HG02678 (cell line): ENCODE measurements around the gene ZNF236.
"Not testable (repeated sequence)": the region's sequence is repeated elsewhere in the genome, so short reads cannot be mapped to it uniquely, and the experiment has no call there.

Source experiments
- ATAC-seq: cut with Tn5 transposase; IDR thresholded peaks from one replicate; pipeline ENCODE4 v1.9.1; 2021; ENCODE audit warnings: mild to moderate bottlenecking, moderate library complexity; ENCODE audit not compliant: unreplicated experiment

ZNF236 gene

DNA sequence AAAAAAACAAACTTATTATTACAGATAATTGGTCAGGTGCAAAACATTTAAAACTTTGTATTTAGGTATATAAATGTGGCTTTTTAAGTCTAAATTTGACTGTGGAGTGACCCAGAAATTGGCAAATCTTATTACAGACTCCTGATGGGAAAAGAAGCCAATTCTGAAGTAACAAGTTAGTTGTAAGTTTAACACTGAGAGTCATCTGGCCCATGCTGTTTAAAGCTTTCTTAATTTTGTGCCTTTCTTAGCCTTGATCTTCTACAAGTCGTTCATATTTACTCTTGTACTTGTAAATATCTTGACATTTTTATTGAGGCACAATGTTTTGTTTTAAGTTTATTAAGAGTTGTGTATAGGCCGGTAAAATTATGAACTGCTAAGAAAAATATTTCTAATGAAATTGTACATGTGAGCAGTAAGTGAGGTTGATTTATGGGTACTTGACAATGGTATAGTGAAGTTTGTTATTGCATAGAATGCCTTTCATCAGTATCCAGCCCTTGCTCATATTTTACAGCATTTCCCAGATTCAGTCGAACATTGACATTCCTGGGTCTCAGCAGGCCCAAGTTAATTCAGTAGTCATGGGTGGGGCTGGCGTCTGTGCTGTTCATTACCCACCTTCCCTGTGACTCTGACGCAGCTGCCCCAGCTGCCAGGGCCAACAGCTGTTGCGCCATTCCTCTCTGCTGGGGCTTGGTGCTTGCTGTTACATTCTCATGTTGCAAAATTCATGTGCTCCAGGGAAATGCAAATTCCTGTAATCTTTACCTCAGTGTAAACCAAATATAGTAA is 121.4 kb downstream of the ZNF236 start:
- ATAC-seq, result no peak

DNA sequence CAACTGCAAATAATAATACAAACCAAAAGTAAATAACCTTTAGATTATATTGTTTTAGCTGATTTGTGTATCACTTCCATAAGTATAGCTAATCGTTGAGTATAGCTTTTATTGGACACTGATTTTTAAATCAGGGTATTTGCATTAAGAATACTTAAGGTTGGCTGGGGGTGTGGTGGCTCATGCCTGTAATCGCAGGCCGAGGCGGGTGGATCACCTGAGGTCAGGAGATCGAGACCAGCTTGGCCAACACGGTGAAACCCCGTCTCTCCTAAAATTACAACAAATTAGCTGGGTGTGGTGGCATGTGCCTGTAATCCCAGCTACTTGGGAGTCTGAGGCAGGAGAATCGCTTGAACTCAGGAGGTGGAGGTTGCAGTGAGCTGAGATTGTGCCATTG is 122.0 kb downstream of the ZNF236 start:
- not testable (repeated sequence) for ATAC-seq

DNA sequence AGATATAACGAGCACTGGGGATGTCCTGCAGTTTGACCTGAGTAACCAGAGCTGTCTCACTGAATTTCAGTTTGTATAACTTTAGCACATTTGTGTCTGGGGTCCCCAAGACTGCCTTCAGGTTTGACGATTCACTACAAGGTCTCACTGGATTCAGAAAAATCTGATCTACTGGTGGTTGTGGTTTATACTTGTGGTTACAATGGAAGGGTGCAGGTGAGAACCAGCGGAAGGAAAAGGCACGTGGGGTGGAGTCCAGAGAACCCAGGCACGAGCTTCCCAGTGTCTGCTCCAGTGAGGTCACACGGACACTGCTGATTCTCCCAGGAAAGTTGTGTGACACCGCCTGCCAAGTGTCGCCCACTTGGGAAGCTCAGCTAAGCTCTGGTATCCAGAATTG is 126.0 kb downstream of the ZNF236 start:
- no peak for ATAC-seq

DNA sequence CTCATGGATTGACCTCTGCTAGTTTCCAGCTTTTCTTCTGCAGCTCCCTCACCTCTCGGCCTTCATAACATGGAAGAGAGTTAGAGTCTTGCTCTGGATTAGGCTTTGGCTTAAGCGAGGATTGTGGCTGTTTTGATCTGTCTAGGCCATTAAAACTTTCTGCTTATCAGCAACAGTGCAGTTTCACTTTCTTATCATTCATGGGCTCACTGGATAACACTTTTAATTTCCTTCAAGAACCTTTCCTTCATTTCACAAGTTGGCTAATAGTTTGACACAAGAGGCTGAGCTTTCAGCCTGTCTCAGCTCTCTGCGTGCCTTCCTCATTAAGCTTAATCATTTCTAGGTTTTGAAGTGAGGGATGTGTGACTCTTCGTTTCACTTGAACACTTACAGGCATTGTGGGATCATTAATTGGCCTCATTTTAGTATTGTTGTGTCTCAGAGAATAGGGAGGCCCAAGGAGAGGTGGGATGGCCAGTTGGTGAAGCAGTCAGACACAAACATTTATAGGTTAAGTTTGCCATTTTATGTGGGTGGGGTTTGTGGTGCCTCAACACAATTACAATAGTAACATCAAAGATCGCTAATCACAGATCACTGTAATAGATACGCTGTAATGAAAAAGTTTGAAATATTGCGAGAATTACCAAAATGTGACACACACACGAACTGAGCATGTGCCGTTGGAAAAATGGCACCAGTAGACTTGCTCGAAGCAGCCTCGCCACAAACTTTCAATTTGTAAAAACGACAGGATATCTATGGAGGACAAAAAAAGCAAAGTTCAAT is 129.3 kb downstream of the ZNF236 start:
- no peak for ATAC-seq

DNA sequence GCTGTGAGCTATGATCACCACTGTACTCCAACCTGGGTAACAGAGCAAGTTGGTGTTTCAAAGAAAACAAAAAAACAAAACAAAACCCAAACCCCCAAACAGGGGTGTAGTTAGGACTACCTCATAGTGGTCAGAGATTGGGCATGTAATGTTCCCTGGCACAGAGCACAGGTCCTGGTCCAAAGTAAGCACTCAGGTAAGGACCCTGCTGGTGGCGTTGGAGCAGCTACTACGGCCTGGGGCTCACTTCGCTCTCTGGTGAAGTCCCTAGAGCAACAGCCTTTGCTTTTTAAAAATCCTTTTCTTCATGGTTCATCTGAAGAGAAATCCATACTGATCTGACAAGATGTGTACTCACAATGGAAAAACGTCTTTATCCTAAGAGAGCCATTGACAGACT is 130.4 kb downstream of the ZNF236 start:
- no peak for ATAC-seq

DNA sequence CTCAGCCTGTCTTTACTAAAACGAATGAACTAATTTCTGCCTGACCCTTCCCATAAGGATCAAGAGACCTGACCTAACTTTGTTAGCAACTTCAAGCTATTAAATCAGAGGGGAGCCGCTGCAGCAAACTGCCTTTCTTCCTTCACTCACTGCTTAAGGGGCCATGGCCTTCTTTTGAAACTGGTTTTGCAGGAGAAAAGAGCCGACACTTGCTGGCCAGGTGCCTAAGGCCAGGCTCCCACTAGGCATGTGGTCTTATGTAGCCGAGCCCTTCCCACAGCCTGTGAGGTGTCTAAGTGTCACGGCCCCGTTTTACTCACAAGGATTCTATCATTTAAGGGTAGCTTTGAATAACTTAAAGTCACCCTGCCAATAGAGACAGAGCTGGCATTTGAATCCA is 130.8 kb downstream of the ZNF236 start:
- ATAC-seq, result no peak

DNA sequence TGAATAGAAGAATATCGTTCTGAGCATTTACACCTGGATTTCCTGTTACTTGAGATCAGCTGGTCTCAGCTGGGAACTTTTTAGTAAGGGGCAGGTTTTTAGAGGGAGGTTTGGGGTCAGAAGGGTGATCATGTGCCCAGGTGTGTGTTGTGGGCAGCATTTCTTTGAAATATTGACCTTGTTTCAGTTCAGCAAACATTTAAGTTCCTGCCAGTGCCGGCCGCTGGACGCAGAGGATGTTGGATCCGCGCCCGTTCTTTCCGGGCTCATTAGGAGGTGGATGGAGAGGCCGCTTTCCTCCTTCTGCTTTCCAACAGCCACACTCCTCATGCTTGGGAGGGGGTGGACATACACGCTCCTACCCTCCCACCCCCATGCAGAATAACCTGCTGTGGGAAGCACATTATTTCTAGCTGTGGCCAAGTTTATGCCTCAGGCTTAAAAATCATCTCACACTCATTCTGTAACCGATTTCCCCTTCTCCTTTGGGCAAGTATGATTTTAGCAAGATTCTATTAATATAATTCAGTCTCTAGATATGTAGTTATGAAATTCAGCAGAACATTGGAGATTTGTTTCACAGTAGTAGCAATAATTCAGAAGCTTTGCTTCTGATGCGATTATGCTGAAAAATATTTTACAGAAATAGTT is 131.4 kb downstream of the ZNF236 start:
- no peak for ATAC-seq

DNA sequence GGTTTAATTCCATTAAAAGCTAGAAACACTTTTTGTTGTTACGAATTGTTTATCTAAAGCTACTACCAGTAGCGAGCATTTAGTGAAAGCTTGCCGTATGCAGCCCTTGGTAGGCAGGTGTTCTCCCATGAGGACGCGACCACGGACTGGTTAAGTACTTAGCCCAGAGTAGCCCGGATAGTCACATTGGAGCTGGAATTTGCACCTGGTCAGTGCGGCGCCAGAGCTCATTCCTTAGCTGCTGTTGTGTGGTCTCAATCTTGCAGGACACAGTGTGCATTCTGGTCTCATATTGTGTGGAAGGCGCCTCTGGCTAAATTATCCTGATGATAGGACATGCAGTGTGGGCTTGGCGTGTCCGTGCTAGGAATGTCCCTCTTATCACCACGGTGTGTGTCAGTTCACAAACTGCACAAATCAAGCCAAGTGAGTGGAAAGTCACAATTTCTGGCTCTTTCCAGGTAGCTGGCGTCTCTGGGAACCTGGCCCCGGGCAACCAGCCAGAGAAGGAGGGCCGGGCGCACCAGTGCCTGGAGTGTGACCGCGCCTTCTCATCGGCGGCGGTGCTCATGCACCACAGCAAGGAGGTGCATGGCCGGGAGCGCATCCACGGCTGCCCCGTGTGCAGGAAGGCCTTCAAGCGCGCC is 133.3 kb downstream of the ZNF236 start:
- ATAC-seq, result no peak

DNA sequence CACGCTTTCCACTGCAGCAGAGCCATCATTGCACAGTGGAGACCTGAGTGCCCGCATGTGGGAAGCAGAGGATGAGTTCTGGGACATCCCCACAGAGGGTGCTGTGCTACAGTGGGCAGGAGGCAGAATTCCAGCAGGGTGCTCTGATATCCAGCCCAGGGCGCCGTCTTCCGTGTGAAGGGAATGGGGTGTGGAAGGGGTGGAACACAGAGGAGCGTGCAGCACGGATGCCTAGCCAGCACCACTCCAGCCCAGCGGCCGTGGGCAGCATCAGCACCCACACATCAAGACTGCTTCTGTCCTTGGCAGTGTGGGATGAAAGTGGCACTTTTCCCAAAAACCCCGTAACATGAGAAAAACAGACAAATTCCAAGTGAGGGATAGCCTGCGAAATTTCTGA is 134.3 kb downstream of the ZNF236 start:
- no peak for ATAC-seq

DNA sequence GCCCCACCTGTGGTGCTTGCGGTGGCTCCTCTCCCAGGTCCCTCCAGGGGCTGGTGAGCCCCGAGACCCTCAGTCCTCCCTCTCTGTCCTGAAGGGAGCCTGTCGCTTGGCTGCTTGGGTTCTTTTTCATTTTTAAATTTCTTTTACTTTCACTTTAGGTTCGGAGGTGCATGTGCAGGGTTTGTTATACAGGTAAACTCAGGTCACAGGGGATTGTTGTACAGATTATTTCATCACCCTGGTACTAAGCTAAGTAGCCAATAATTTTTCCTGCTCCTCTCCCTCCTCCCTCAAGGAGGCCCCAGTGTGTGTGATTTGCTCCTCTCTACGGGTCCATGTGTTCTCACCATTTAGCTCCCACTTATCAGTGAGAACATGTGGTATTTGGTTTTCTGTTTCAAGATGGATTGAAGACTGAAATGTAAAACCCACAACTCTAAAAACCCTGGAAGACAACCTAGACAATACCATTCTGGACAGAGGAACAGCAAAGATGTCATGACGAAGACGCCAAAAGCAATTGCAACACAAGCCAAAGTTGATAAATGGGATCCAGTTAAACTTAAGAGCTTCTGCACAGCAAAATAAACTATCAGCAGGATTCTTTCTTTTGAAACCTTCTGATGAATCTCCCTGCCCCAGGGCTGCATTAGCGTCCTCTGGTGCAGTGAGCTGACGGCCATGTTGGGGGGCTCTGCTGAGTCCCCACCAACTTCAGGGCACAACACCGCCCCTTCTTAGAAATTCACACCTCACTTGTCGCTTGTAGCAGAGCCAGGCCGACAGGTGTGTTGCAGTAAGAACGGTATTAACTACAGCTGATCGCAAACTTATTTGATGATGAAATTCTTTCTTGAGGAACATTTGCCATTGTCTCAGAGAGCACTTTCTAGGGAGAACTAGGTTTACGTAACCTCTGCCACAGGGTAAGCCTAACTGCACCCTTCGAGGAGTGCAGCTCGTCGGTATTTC is 135.3 kb downstream of the ZNF236 start:
- no peak for ATAC-seq

DNA sequence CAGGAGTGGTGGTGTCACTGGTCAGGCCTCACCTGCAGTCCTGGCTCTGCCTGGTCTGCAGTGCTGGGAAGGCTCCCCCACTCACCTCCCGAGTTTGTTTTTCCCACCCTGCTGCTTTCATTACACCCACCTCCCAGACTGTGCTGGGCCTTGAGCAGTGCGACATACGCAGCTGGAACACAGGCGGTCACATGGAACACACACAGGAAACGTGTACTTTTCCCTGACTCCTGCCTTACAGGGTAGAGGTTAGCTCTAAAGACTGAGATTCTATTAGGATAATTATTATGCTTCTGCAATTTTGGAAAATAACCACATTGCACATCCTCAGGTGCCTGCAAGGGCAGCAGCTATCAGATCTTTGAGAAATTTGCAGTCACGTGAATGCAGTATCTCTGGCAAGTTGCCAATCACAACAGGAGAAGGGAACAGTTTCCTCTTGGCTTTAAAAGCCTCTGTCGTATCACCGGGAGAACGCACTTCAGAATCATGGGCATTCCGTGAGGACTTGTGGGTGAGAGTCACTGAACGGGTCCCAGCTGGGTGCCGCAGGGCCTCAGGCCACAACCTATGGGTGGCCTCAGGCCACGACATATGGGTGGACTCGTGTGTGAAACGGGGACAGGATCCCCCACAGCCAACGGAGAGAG is 136.5 kb downstream of the ZNF236 start:
- no peak for ATAC-seq

DNA sequence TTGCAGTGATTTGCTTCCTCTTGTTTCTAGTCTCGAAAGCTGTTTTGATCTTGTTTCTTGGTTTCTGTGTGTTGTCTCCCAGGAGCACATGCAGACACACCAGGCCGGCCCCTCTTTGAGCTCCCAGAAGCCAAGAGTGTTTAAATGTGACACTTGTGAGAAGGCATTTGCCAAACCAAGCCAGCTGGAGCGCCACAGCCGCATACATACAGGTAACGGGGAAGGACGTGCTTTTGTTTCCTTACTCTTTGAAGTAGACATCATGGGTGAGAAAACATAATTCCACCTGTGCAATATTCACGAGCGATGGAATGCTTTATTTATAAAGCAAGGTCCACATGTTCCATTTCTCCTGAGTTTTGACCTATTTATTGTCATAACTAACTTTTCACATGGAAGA is 137.2 kb downstream of the ZNF236 start:
- ATAC-seq, result no peak

DNA sequence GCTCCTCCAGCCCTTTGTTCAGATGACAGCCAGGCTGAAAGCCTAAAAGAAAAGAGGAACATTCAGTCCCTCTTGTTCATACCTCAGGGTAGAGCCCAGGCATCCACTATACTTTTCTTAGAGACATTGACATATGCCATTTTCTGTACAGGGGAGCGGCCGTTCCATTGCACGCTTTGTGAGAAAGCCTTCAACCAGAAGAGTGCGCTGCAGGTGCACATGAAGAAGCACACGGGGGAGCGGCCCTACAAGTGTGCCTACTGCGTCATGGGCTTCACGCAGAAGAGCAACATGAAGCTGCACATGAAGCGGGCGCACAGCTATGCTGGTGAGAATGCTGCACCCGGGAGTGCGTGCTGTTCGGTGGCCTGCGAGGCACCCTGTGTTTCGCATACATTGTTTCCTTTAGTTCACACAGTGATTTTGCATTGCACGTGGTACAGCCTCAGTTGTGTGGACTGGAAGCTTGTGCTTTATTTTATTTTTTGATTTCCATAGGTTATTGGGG is 138.2 kb downstream of the ZNF236 start:
- no peak for ATAC-seq

DNA sequence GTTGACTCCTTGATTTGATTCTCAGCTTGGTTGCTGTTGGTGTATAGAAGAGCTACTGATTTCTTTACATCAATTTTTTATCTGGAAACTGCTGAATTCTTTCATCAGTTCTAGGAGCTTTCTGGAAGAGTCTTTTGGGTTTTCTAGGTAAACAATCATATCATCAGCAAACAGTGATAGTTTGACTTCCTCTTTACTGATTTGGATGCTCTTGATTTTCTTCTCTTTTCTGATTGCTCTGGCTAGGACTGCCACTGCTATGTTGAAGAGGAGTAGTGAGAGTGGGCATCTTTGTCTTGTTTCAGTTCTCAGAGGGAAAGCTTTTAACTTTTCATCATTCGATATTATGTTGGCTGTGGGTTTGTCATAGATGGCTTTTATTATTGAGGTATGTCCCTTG is 140.5 kb downstream of the ZNF236 start:
- no peak for ATAC-seq

DNA sequence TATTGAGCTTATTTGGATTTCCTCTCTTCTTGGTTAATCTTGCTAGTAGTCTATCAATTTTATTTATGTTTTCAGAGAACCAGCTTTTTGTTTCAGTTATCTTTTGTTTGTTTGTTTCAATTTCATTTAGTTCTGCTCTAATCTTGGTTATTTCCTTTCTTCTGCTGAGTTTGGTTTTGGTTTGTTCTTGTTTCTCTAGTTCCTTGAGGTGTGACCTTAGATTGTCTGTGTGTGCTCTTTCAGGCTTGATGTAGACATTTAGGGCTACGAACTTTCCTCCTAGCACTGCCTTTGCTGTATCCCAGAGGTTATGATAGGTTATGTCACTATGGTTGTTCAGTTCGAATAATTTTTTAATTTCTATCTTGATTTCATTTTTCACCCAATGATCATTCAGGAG is 141.6 kb downstream of the ZNF236 start:
- no peak for ATAC-seq

DNA sequence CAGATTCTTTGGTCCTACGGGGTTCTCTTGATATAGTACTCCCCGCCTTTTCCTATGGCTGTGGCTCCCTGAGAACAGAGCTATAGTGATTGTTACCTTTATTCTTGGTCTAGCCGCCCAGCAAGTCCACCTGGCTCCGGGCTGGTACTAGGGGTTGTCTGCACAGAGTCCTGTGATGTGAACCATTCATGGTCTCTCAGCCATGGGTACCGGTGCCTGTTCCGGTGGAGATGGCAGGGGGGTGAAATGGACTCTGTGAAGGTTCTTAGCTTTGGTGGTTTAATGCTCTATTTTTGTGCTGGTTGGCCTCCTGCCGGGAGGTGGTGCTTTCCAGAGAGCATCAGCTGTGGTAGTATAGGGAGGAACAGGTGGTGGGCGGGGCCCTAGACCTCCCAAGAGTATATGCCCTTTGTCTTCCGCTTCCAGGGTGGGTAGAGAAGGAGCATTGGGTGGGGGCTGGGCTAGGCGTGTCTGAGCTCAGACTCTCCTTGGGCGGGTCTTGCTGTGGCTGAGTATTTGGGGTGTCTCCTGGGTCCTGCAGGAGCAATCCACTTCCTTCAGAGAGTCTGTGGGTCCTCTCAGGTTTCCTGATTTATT is 143.3 kb downstream of the ZNF236 start:
- peak; percentile 55 for ATAC-seq

DNA sequence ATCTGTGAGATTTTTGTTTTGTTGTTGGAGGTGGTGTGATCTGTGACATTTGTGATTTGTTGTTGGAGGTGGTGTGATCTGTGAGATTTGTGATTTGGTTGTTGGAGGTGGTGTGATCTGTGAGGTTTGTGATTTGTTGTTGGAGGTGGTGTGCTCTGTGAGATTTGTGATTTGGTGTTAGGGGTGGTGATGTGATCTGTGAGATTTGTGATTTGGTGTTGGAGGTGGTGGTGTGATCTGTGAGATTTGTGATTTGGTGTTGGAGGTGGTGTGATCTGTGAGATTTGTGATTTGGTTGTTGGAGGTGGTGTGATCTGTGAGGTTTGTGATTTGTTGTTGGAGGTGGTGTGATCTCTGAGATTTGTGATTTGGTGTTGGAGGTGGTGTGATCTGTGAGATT is 144.9 kb downstream of the ZNF236 start:
- not testable (repeated sequence) for ATAC-seq

DNA sequence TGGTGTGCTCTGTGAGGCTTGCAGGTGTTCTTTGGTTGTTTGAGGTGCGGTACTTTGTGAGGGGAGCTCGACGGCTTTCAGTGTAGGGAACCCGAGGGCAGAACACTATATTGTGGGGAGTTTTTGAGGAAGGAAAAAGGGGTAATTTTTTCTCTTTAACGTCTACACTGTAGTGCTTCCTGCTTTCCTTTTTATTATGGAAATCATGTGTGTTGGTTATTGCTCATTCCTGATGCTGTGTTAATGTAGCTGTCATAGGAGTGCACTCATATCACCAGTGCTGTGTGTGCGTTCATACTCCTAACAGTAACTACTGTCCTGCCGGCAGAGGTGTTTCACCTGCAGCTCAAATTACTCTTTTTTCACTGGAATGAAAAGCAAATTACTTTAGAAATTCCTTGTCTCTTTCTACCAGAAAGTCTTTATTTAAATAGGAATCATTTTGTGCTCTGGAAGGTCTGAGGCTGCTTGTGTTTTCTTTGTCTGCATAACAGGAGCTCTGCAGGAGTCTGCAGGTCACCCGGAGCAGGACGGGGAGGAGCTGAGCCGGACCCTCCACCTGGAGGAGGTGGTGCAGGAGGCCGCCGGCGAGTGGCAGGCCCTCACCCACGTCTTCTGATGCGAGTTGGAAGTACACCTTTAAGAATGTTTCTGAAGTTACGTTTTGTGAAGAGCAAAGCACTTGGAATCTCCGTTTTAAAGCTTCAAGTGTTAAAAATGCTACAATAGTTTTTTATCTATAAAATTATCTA is 145.5 kb downstream of the ZNF236 start:
- ATAC-seq, result no peak
